IPS-18c (cell line): Measurements from ENCODE around the gene TEX2.

Source experiments
- H3K4me3 ChIP-seq: 2 replicates; pipeline ENCODE4 v1.7.0; 2013; ENCODE audit warnings: low read depth, mild to moderate bottlenecking, low read length, moderate library complexity; ENCODE audit not compliant: insufficient read depth
- H3K9me3 ChIP-seq: one replicate; pipeline ENCODE4 v1.6.1; 2013; ENCODE audit warnings: mild to moderate bottlenecking, low read length, moderate library complexity; ENCODE audit not compliant: control insufficient read depth, insufficient read depth

Gene TEX2

DNA sequence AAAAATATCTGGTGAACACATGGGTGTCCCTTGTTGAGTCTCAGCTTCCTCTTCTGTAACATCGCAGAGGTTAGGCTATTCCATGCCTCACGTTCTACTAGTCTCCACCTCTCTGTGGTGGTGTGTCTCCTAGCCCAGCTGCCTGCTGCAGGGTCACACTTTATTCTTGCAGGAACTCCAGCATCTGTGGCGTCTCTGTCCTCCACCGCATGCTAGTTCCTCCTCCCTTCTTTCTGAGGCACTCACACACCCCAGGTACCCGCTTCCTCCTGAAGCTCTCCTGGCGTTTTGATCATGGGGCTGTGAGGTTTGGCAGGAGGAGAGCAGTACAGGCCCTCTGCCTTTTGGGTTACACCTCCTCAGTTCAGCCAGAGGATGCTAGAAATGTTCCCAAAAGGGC lies 9.9 kb upstream of the TEX2 start:
- Histone ChIP-seq H3K4me3 (no peak overlapping the region), H3K9me3 (peaks cover 3% of the 10 kb centered on the region)

DNA sequence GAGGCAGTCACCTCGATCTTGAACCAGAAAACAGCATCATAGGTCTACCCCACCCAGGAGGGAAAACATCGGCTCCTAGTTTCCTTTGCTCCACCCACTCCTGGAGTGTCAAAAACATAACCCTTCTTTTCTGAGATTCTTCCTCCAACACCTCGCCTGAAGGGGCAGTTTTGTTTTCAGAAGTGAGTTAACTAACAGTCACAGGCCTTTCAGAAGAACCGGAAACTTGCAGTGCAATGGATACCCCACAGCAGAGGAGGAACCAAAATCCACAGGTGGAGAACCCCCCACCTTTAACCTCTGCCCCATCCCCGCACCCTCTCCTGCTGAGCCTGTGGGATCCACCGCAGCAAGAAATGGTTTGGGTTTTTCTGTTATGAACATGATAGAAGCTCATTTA lies 7.8 kb upstream of the TEX2 start:
- Histone ChIP-seq H3K9me3 (peaks cover 3% of the 10 kb centered on the region), H3K4me3 (no peak overlapping the region)

DNA sequence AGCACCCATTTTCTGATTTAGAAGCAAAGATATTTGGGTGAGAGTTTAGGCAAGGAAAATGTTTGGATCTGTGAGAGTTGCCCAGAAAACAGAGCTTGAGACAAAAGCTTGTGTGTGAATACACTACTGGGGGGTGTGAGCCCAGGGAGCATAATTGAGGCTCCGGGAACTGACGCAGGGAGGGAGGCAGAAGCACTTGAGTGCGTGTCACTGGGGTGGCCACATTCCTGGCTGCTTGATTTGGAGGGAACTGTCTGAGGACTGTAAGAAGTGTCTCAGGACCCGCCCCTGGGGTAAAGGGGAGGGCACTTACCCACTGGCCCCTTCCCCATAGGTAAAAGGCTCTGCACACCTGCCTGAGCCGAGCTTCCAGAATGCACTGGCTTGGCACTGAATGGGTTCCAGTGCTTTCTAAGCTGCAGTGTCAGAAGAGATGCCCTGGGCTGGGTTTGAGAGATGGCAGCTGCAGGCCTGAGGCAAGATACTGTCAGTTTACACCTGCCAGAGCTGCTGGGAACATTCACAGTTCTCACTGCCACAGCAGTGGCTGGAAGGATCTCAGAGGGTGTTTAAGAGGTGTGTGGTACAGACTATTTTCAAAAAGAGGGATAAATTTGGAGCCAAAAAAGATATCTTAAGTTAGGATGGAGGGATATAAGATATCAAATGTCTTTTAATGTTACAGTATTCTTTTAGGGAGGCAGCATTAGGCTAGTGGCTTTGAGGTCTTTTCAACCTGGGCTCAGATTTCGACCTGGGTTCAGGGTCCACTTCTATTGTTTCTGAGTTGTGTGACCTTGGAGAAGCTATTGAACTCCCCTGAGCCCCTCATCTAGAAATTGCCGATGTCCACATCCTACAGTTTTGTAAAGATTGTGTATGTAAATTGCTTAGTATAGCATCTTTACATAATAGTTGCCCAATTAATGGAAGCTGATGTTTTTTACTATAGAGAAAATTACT lies 6.9 kb upstream of the TEX2 start:
- peaks cover 3% of the 10 kb centered on the region for H3K9me3 ChIP-seq
- no peak overlapping the region for H3K4me3 ChIP-seq

DNA sequence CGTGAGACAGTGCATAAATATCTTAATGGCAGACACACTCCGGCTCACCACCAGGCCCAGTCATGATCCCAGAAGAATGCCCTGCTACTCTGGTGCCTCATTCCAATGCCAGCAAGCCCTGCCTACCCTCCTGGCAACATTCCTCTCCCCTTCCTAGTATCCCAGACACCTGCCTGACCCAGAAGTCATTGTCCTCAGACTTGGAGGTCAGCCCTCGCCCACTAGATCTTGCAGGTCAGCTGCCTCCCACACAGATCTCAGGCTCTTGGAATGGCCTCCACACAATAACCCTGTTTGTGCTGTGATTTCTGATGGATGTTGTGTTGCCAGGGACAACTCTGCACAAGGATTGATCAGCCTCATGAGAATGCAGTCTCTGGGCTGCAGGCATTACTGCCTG lies 1.8 kb upstream of the TEX2 start:
- H3K4me3 ChIP-seq: 0 out of 2 replicates have a peak overlapping the region, but pooled peaks have one; percentile 17
- H3K9me3 ChIP-seq: peaks cover 3% of the 10 kb centered on the region

DNA sequence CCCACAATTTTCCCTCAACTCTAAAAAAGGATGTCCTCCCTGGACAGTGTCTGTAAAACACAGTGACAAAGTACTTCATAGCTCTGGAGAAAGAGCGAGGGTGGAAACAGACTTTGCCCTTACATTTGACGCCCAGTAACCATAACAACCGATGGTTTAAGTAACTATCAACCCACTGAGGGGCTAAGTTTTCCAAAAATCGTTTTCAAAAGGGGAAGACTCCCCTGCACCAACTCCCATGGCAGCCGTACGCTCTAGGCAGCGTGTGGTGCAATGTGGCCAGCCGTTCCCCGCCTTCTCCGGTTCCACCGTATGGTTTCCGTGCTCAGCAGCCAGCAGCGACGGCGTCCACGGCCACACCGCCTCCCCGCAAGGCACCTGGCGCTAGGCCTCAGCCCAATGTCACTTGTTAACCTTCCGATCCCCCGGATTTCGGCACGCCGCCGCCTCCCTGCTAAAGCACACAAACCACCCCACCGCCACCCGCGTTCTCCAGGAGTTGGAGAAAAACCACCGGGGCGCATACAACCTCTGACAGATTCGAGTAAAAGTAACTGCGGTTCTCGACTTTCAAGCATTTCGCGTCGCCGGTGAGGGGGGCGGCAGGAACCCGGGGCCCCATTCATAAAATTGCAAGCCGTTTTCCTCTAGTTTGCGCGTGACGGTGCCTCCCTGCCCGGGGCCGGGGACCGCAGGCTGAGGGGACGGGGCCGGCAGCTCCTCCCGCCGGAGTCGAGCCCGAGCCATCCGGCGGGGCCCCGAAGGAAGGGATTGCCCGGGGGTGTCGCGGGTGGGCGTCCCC lies 661 bp downstream of the TEX2 start:
- Histone ChIP-seq H3K9me3 (peaks cover 2% of the 10 kb centered on the region), H3K4me3 (peak overlapping the region; percentile 82)

DNA sequence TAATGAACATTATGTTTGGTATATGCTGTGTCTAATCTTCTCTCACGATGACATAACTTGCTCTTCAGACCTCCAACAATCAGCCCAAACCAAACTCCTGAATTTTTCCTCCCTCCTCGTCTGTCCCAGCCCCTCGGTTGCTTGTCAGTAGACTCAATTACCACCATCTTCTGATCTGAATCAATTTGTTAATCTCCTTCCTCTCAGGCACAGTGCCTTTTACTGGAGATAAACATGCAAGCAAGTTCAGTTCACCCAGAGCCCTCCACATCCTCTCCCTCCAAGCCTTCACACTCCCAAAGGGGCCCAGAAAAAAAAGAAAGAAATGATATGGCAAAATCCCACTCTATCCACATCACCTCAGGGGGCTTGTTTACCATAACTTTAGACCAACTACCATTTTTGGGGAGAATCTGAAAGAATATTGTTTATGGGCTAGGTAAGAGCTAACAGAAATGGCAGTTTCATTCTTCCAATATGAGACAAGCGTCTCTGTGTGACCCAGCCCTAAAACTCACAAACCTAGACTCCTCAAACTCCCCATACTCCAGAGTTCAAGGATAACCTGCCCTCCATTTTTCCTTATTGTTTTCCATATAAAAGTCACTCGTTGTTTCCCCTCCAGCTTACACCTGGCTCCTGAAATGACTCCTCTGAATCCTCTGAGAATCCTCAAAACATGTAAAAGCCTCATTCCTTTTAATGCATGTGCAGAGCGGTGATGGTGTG lies 1.5 kb downstream of the TEX2 start:
- Histone ChIP-seq H3K4me3 (peak overlapping the region; percentile 82; the same call in 1 of the 2 replicates), H3K9me3 (peaks cover 2% of the 10 kb centered on the region)

DNA sequence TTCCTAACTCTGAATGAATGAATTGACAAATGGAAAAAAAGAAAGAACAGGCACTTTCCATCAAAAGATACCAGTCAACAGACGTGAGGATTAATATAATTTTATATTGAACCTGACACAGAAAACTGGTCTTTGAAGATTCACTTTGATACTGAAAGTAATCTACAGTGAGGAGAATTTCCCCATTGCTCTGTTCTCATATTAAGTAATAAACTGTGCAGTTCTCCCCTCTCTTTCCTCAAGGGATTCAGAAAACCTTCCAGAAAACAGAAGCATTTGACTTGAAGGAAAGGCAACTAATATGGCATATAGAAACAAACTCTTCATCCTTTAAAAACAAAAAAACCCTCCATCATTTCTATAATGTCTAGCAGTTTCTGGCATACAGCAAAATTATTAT lies 2.2 kb downstream of the TEX2 start:
- Histone ChIP-seq H3K4me3 (no peak overlapping the region), H3K9me3 (peaks cover 2% of the 10 kb centered on the region)

DNA sequence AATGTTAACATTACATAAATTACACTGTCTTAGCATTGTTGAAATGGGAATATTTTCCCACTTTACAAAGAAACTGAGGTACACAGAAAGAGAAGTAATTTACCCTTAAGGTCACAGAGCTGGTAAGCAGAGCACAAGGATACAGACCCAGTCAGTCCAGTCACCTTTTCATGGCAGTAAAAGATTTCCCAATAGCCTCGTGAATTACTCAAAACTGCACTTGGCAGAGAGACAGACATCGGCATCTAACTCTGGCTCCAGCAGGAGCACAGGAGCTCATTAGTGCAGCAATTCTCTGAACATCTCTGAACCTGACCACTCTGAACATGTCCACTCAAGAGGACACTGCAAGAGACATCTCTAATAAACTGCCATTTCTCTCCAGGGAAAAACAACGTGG lies 3.1 kb downstream of the TEX2 start:
- Histone ChIP-seq H3K9me3 (peaks cover 2% of the 10 kb centered on the region), H3K4me3 (no peak overlapping the region)

DNA sequence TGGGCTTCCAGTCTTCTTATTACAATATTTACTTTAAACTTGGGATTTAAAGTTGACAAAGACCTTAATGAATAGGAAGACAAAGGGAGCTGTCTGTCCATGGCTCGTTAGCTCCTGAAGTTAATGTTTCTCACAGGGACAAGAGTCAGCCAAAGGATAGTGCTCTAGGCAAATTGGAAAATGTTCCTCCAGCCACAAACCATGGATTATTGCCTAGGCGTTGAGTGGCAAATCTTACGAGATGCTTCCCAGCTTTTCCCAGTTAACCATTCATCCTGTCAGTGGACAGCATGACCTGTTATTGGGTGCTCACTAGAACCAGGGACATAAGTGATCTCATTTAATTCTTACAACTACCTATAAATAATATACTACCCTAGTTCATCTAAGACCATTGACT lies 3.6 kb downstream of the TEX2 start:
- Histone ChIP-seq H3K4me3 (no peak overlapping the region), H3K9me3 (peaks cover 2% of the 10 kb centered on the region)

DNA sequence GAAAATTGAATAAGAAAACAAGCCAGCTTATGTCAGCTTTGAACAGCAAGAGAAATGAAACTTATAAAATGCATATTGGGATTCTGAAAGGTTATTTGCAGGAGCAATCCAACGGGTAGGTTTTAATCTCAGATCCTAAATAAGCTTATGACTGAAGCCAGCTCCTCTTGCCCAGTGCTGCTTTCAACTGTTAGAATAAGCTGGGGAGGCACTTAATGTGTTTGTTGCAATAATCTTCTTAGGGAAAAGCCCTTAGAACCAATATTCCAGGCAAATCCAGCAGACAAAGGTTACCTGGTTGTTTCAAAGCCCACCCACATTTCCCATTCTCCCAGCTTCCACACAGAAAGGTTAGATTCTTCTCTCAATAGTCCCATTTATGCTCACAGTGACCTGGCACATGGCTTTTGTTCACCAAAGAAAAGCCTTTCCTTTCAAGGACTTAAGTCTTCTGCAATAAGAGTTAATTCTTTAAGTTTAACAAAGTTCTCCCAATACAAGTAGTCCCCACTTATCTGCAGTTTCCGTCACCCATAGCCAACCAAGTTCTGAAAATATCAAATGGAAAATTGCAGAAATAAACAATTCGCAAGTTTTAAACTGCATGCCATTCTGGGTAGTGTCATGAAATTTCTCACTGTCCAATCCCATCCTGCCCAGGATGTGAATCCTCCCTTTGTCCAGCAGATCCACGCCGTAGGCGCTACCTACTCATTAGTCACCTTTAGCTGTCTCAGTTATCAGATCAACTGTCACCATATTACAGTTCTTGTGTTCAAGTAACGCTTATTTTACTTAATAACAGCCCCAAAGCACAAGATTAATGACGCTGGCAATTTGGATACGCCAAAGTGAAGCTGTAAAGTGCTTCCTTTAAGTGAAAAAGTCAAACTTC lies 5.9 kb downstream of the TEX2 start:
- H3K9me3 ChIP-seq: peaks cover 2% of the 10 kb centered on the region
- no peak overlapping the region for H3K4me3 ChIP-seq

DNA sequence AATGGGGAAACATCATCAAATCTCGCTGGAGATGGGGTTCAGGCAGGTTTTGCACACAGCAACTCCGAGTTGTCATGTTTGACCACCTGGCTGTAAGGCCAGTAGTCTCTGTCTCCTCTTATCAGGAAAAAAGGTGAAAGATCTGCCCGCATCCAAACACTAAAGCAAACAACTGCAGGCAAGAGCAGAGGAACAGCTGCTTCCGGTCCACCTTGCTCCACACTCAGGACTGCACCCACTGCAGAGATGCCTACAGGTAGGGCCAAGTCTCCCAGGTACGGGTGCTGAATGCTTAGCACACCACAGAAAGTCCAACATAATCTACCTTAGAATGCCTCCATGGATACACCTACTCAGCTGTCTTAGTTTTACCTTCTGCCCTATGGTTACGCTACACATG lies 7.3 kb downstream of the TEX2 start:
- H3K4me3 ChIP-seq: no peak overlapping the region
- H3K9me3 ChIP-seq: peaks cover 2% of the 10 kb centered on the region

DNA sequence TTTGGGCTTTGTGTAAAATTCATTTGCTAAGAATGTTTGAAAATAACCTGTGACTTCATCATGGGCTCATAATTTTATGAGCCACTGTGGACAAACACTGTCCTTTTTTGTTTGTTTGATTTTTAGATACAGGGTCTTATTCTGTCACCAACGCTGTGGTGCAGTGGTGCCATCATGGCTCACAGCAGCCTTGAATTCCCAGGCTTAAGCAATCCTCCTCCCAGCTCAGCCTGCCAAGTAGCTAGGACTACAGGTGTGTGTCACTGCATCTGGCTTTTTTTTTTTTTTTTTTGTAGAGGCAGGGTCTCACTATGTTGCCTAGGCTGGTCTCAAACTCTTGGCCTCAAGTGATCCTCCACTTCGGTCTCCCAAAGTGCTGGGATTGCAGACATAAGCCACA lies 8.3 kb downstream of the TEX2 start:
- Histone ChIP-seq H3K4me3 (no peak overlapping the region), H3K9me3 (peaks cover 2% of the 10 kb centered on the region)

DNA sequence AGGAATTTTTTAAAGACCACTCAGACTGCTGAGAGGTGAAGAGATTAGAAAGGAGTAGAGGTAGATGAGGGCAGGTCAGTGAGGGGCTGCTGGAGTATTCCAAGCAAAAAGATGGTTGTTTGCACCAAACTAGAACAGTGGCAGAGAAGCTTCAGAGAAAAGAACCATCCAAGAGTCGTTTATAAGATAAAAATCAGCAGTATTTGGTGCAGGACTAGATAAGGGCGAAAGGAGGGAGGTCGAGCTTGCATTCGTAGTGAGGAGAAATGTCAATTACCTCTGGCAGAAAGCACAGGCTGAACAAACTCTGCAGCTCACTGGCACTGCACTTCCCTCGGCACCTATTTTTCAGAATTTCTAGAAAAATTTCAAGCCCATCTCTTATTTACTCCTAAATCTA lies 9.6 kb downstream of the TEX2 start:
- H3K9me3 ChIP-seq: peaks cover 2% of the 10 kb centered on the region
- H3K4me3 ChIP-seq: no peak overlapping the region

DNA sequence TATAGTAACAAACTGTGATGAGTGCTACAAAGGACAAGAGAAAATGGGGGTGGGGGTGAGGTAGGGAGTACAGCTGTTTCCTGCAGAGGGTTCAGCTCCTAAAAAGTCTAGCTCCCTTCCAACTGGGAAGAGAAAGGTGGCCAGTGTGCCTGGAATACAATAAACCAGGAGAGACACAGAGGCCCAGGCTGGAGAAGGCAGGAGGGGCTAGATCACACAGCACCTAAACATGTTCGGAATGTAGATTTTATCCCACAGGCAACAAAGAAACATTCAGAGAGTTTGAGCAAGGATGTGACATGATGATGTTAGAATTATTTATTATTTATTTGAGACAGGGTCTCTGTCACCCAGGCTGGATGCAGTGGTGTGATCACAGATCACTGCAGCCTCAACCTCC lies 10.2 kb downstream of the TEX2 start:
- Histone ChIP-seq H3K4me3 (no peak overlapping the region), H3K9me3 (peaks cover 2% of the 10 kb centered on the region)

DNA sequence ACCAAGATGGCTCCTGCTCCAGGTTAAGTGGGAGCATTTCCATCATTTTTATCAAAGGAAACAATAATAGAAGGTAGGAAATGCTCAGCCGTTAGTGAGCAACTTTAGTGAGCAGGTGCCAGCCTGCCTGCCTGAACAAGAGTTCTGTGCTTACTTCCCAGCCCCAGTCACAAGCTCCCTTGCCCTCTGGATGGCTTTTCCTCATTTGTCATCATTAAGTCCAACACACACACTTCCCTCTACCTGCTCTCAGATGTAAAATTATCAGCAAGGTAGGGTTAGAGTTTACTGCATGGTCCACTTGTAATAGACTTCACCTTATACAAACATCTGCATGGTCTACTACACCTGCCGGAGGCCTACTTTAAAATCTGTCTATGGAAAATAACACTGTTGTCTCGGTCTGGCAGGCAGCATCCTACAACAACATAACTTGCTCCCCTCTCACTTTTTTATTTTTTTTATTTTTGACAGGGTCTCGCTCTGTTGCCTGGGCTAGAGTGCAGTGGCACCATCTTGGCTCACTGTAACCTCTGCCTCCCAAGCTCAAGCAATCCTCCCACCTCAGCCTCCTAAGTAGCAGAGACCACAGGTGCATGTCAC lies 12.7 kb downstream of the TEX2 start:
- Histone ChIP-seq H3K4me3 (no peak overlapping the region), H3K9me3 (no peaks in the 10 kb centered on the region)

DNA sequence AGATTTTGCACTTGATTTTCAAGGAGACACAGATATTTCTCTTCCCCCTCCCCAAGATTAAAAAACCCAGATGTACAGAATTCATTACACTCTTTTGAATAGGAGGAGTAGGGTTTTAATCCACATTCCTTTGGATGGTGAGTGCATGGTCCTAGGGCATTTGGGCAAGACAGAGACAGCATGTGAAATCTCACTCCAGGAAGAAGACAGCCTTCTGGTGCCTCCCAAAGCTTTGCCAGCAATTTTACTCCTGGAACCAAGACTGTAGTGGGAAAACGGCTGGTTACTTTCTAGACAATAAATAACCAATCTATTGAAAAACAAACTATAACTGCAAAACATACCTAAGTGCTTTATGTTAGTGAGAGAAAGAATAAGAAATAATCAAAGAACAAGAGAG lies 15.2 kb downstream of the TEX2 start:
- Histone ChIP-seq H3K4me3 (no peak overlapping the region), H3K9me3 (no peaks in the 10 kb centered on the region)
